IPS-20b (cell line): ENCODE results near the gene CRK.

Experiments
- H3K27ac ChIP-seq: one replicate; pipeline ENCODE4 v1.5.1; 2013; ENCODE audit warnings: low read length
- H3K27me3 ChIP-seq: 2 replicates; pipeline ENCODE4 v1.6.1; 2013; ENCODE audit warnings: mild to moderate bottlenecking, low read length, inconsistent platforms; ENCODE audit not compliant: insufficient read depth
- H3K36me3 ChIP-seq: 2 replicates; pipeline ENCODE4 v1.6.1; 2013; ENCODE audit warnings: low read depth, mild to moderate bottlenecking, inconsistent platforms, low read length, moderate library complexity; ENCODE audit not compliant: insufficient read depth
- H3K4me1 ChIP-seq: 2 replicates; pipeline ENCODE4 v1.6.1; 2013; ENCODE audit warnings: mild to moderate bottlenecking, control low read depth, inconsistent platforms, low read length, moderate library complexity; ENCODE audit not compliant: insufficient read depth
- H3K4me3 ChIP-seq: 2 replicates; pipeline ENCODE4 v1.5.1; 2013; ENCODE audit warnings: mild to moderate bottlenecking, low read length, inconsistent platforms
- H3K9ac ChIP-seq: 2 replicates; pipeline ENCODE4 v1.6.1; 2013; ENCODE audit warnings: low read depth, mild to moderate bottlenecking, inconsistent platforms, low read length, moderate library complexity
- H3K9me3 ChIP-seq: 2 replicates; pipeline ENCODE4 v1.6.1; 2013; ENCODE audit warnings: mild to moderate bottlenecking, low read depth, low read length, inconsistent platforms; ENCODE audit not compliant: insufficient read depth

The CRK gene

DNA sequence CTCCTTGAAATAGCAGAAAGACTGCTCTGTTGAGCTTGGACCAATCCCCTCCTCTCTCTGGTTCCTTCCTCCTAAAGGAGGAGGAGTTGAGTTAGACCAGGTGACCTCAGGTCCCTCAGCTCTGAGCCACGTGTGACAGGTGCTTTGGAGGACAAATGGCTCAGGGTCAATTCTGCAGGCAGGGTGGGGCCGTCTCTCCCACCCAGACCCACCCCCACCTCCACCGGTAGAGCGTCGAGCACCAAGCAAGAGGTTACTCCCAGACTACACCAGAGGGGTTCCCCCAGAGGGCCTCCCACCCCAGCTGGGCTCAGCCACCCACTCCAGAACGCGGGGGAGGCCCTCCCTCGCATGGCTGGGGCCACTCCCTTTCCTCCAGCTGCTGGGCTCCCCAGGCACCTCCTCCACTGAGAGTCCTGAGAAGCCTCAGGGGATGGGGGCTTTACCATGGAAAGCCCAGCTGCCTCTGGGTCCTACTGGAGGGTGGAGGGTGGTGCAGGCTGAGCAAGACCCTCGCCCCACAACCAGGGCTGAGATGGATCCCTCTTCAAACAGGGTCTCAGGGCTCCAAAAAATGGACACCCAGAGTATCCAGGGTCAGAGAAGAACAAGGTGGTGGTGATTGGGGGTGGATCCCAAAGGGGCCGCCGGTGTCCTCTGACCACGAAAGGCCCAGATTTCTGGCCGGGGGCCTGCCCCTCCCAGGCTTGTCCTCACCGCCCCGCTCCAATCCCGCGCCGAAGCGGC lies 28.8 kb upstream of the CRK start:
- peaks cover 5% of the 10 kb centered on the region; the same call in 1 of the 2 replicates for H3K4me1 ChIP-seq
- no peaks in the 10 kb centered on the region for H3K9me3 ChIP-seq
- H3K36me3 ChIP-seq: peaks cover 21% of the 10 kb centered on the region
- H3K4me3 ChIP-seq: peak overlapping the region; percentile 56
- peaks cover 19% of the 10 kb centered on the region; the same call in 1 of the 2 replicates for H3K27me3 ChIP-seq
- no peak overlapping the region for H3K27ac ChIP-seq
- no peak overlapping the region for H3K9ac ChIP-seq

DNA sequence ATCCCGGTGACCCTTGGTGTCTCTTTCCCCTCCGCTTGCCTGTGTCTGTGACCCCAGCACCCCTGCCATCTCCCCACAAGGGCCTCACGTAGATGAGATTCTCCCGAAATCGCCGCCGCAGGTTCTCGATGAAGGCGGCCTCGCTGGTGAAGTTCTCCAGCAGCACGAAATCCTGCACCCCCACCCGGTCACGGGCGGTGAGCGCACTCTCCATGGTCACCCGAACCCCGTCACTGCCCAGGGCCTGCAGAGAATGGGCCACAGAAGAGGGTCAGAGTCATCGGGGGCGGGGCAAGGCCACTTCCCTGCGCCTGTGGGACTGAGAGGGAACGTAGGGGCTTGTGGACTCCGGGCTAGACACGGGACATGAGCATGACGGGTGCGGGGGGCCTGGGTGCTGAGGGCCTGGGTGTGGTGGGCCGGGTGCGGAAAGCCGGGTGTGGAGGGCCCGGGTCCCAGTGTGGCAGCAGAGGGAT lies 28.1 kb upstream of the CRK start:
- H3K4me1 ChIP-seq: peaks cover 5% of the 10 kb centered on the region; the same call in 1 of the 2 replicates
- H3K4me3 ChIP-seq: no peak overlapping the region
- no peak overlapping the region for H3K9ac ChIP-seq
- no peaks in the 10 kb centered on the region for H3K9me3 ChIP-seq
- peaks cover 21% of the 10 kb centered on the region for H3K36me3 ChIP-seq
- no peak overlapping the region for H3K27ac ChIP-seq
- H3K27me3 ChIP-seq: peaks cover 19% of the 10 kb centered on the region; the same call in 1 of the 2 replicates

DNA sequence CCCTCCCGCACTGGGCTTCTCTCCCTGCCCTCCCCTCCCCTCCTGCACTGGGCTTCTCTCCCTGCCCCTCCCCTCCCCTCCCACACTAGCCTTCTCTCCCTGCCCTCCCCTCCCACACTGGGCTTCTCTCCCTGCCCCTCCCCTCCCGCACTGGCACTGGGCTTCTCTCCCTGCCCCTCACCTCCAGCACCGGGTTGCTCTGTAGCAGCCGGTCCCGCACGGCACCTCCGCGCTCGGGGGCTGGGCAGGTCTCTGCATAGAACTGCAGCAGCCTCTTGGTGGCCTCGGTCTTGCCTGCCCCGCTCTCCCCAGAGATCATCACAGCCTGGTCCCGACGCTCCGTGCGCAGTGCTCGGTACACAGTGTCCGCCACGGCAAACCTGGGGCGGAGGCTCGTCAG lies 26.6 kb upstream of the CRK start:
- 0 out of 2 replicates have a peak, but pooled peaks cover 5% of the 10 kb centered on the region for H3K4me1 ChIP-seq
- H3K9ac ChIP-seq: no peak overlapping the region
- no peak overlapping the region for H3K4me3 ChIP-seq
- peaks cover 16% of the 10 kb centered on the region; the same call in 1 of the 2 replicates for H3K27me3 ChIP-seq
- H3K27ac ChIP-seq: no peak overlapping the region
- H3K9me3 ChIP-seq: no peaks in the 10 kb centered on the region
- peaks cover 31% of the 10 kb centered on the region for H3K36me3 ChIP-seq

DNA sequence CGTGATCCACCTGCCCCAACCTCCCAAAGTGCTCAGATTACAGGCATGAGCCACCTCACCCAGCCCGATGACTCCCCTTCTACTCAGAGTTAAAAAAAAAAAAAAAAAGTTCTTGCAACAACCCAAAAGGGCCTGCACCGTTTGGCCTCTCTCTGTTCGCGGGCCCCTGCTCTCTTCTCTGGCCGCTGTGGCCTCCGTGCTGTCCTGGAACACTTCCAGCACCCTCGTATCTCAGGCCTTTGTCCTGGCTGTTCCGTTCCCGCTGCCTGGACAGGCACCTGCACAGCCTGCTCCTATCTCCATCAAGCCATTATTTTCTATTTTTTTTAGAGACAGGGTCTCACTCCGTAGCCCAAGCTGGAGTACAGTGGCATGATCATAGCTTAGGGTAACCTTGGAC lies 25.7 kb upstream of the CRK start:
- no peak overlapping the region for H3K9ac ChIP-seq
- H3K27me3 ChIP-seq: peaks cover 8% of the 10 kb centered on the region; the same call in 1 of the 2 replicates
- peaks cover 38% of the 10 kb centered on the region for H3K36me3 ChIP-seq
- H3K4me3 ChIP-seq: no peak overlapping the region
- H3K9me3 ChIP-seq: no peaks in the 10 kb centered on the region
- 0 out of 2 replicates have a peak, but pooled peaks cover 5% of the 10 kb centered on the region for H3K4me1 ChIP-seq
- H3K27ac ChIP-seq: no peak overlapping the region

DNA sequence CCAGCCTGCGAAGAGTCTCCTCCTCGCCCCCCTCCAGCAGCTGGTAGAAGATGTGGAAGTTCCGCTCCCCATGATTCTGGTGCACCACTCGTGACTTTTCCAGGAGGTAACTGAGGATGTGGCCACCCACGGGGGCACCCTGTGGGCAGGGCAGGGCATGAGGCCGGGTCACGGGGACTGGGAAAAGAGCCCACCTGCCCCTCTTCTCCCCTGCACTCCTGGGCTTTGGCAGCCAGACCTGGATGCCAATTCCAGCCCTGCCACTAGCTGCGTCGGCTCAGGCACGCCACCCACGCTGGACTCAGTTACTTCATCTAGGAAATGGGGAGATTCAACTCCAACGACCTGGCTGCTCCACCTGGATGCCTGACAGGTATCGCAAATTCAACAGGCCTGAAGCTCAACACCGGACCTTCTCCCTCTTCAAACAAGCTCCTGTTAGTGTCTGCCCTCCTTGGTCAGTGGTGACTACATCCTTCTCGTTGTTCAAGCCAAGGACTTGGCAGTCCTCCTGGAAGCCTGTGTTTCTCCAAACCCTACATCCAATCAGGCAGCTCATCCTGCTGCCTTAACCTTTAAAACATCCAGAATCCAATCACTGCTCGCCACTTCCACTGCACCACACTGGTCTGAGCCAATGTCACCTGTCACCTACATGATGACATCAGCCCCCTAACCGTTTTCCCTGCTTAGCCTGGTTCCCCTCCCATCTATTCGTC lies 24.9 kb upstream of the CRK start:
- Histone ChIP-seq H3K9me3 (no peaks in the 10 kb centered on the region), H3K36me3 (peaks cover 38% of the 10 kb centered on the region), H3K4me1 (0 out of 2 replicates have a peak, but pooled peaks cover 5% of the 10 kb centered on the region), H3K27ac (no peak overlapping the region), H3K4me3 (no peak overlapping the region), H3K9ac (no peak overlapping the region), H3K27me3 (no peaks in the 10 kb centered on the region; the same call in 1 of the 2 replicates)

DNA sequence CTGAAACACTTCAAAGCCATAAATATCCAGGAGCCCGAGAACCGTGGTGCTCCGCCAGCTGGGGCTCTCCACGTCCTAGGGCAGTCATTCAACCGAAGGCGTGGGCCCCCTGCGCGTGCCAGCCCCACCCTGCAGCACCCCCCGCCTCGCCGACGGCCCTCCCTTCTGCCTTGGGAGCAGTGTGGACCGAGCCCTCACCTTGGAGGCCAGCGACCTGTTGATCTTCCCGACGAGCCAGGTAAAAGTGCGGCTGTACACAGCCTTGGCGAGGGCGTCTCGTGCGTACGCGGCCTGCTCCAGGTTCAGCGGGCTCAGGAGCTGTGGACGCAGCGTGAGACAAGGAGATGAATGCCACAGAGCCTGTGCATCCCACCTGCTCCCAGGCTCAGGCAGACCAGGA lies 22.4 kb upstream of the CRK start:
- no peaks in the 10 kb centered on the region for H3K4me1 ChIP-seq
- H3K4me3 ChIP-seq: no peak overlapping the region
- no peaks in the 10 kb centered on the region for H3K27me3 ChIP-seq
- no peak overlapping the region for H3K9ac ChIP-seq
- H3K36me3 ChIP-seq: peaks cover 36% of the 10 kb centered on the region
- H3K27ac ChIP-seq: no peak overlapping the region
- no peaks in the 10 kb centered on the region for H3K9me3 ChIP-seq

DNA sequence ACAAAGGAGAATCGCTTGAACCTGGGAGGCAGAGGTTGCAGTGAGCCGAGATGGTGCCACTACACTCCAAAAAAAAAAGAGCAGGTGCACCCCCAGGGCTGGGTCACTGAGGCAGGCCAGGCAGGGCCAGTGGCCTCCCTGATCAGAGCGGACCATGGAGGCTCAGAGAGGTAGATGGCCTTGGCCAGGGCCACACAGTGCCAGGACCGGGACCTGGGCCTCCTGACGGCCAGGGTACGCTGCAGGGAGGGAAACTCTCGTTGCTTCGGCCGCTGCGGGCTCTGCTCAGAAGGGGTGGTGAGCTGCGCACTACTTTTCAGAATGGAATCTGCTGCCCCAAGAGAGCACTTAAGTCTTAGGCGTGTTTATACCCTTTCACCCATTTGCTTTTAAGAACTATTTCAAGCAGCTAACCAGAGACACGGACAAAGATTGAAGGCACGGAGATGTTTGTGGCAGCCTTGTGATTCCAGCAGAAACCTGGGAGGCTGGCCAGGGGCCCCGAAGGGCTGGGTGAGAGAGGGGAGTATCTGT lies 19.4 kb upstream of the CRK start:
- Histone ChIP-seq H3K27ac (no peak overlapping the region), H3K4me1 (no peaks in the 10 kb centered on the region), H3K36me3 (peaks cover 22% of the 10 kb centered on the region), H3K9me3 (no peaks in the 10 kb centered on the region), H3K27me3 (no peaks in the 10 kb centered on the region), H3K9ac (no peak overlapping the region), H3K4me3 (no peak overlapping the region)

DNA sequence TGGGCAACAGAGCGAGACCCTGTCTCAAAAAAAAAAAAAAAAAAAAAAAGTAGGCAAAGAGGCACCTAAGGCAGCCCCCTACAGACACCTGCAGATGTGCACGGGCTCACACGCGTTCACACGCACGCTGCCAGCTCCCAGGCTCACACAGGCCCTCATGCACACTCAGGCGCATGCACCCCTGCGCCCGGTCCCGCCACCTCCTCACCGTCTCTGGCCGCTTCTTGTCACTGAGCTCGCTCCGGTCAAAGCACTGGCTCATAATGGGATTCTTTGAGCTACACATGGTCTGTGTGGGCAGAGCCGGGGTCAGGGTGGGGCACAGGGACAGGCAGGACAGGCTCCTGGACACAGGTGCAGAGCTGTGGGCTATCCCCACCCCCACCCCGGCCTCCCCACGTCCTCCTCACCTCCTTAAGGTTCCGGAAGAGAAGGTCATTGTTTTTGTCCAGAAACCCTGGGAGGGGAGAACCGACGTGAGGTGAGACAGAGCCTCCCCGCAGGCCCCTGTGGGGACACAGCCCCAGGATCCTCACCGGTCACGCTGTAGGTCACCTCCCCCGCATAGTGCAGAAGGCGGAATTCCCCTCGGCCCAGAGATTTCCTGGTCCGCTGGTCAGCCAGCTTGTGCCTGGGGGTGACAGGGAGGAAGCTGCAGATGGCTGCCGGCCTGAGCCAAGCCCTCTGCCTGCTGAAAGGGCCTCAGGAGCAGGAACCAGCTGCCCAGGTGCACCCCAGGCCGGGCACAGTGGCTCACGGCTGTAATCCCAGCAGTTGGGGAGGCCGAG lies 18.6 kb upstream of the CRK start:
- peaks cover 21% of the 10 kb centered on the region for H3K36me3 ChIP-seq
- H3K9ac ChIP-seq: no peak overlapping the region
- H3K4me3 ChIP-seq: no peak overlapping the region
- no peaks in the 10 kb centered on the region for H3K27me3 ChIP-seq
- H3K9me3 ChIP-seq: no peaks in the 10 kb centered on the region
- no peaks in the 10 kb centered on the region for H3K4me1 ChIP-seq
- no peak overlapping the region for H3K27ac ChIP-seq

DNA sequence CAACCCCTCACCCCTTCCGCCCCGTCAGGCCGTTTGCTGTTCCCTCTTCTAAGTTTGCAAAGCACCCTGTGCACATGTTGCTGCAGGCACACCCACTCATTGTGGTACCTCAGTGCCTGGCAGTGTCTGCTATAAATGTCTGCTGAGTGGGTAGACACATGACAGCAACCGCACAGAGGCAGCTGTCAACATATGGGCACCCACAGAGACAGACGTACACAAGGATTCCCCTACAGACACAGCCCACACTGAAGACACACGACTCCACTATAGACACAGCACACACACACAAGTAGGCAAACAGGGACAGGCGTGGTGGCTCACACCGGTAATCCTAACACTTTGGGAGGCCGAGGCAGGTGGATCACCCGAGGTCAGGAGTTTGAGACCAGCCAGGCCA lies 17.8 kb upstream of the CRK start:
- Histone ChIP-seq H3K36me3 (peaks cover 28% of the 10 kb centered on the region), H3K27me3 (no peaks in the 10 kb centered on the region), H3K9me3 (no peaks in the 10 kb centered on the region), H3K27ac (no peak overlapping the region), H3K4me1 (no peaks in the 10 kb centered on the region), H3K9ac (no peak overlapping the region), H3K4me3 (no peak overlapping the region)

DNA sequence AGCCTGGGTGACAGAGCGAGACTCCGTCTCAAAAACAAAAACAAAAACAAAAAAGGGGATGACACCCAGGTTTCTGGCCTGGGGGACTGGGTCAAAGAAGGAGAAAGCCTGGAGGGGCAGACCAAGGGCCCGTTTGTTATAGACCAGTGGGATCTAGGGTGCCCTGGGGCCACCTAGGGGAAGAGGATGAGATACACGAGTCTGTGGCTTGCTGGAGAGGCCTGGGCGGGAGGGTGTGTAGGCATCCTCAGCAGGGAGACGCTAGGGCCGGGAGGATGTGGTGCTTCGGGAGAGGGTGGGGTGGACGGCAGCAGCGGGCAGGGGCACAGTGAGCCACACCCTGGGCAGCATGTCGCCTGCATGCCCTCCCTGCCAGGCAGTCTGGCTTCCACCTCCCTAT lies 17.1 kb upstream of the CRK start:
- Histone ChIP-seq H3K4me3 (no peak overlapping the region), H3K4me1 (no peaks in the 10 kb centered on the region), H3K27ac (no peak overlapping the region), H3K9me3 (no peaks in the 10 kb centered on the region), H3K9ac (no peak overlapping the region), H3K36me3 (peaks cover 29% of the 10 kb centered on the region), H3K27me3 (no peaks in the 10 kb centered on the region)
